Measurements from ENCODE around the gene PDE6A. TPM values are rescaled to one million over a fixed set of nuclear protein-coding genes. Genes with fewer than 3 reads are reported as not detected.

The PDE6A gene
- total RNA-seq, 2 experiments from 2014 or later, result not detected

- Mint-ChIP-seq H3K9me3 (no peaks in the 10 kb centered on the region), H3K27ac (no peak overlapping the region), H3K4me1 (peaks cover 1% of the 10 kb centered on the region), H3K4me3 (no peak overlapping the region), H3K36me3 (ENCODE audit: low read depth) (no peaks in the 10 kb centered on the region), H3K27me3 (no peaks in the 10 kb centered on the region)
- no peak for DNase-seq
- ChIA-PET CTCF (interaction anchor here (0.7 to 2.2 kb wide), 10 partner anchors 13 to 631 kb away, joined by 3 to 9 read pairs (median 3); partner anchors contain the start of genes HMGXB3 and TIGD6), POLR2A (no interaction called here)
These were observed 114.6 kb downstream of the PDE6A start for GRCh38 chr5:149829954-149830353.

- CTCF ChIA-PET, result interaction anchor here (0.6 to 2.1 kb wide), 15 partner anchors 11 to 875 kb away, joined by 3 to 9 read pairs (median 3); no protein-coding TSS in a partner anchor
- Mint-ChIP-seq H3K4me3 (no peak overlapping the region), H3K27me3 (no peaks in the 10 kb centered on the region), H3K4me1 (peaks cover 1% of the 10 kb centered on the region), H3K36me3 (ENCODE audit: low read depth) (no peaks in the 10 kb centered on the region), H3K27ac (no peak overlapping the region), H3K9me3 (no peaks in the 10 kb centered on the region)
- DNase-seq, result peak; percentile 87
- POLR2A ChIA-PET, result no interaction called here
These were observed 116.2 kb downstream of the PDE6A start for GRCh38 chr5:149828161-149829011.

- CTCF ChIA-PET, result interaction anchor here (1.3 to 2.1 kb wide), 7 partner anchors 11 to 171 kb away, joined by 3 to 9 read pairs (median 4); no protein-coding TSS in a partner anchor
- Mint-ChIP-seq H3K27me3 (no peaks in the 10 kb centered on the region), H3K4me1 (peaks cover 1% of the 10 kb centered on the region), H3K36me3 (ENCODE audit: low read depth) (no peaks in the 10 kb centered on the region), H3K4me3 (no peak overlapping the region), H3K9me3 (no peaks in the 10 kb centered on the region), H3K27ac (no peak overlapping the region)
- DNase-seq, result no peak
- POLR2A ChIA-PET, result no interaction called here
These were observed 117.0 kb downstream of the PDE6A start for GRCh38 chr5:149827546-149827945.

- POLR2A ChIA-PET, result no interaction called here
These were observed 117.5 kb downstream of the PDE6A start for GRCh38 chr5:149827086-149827485.

GRCh38 chr5:149826574-149826973, 118.0 kb downstream of the PDE6A start:
- Mint-ChIP-seq H3K4me3 (no peak overlapping the region), H3K36me3 (ENCODE audit: low read depth) (no peaks in the 10 kb centered on the region), H3K9me3 (no peaks in the 10 kb centered on the region), H3K27me3 (no peaks in the 10 kb centered on the region), H3K27ac (no peak overlapping the region), H3K4me1 (peaks cover 1% of the 10 kb centered on the region)
- DNase-seq, result no peak
- CTCF ChIA-PET, result interaction anchor here (1.1 to 2.4 kb wide), 6 partner anchors 10 to 286 kb away, joined by 3 to 7 read pairs (median 4); no protein-coding TSS in a partner anchor
- POLR2A ChIA-PET, result no interaction called here

More at GRCh38 chr5:149827086-149827485, 117.5 kb downstream of the PDE6A start:
- CTCF ChIA-PET, result interaction anchor here (1.2 to 2.1 kb wide), 6 partner anchors 10 to 185 kb away, joined by 3 to 9 read pairs (median 4); no protein-coding TSS in a partner anchor
- Mint-ChIP-seq H3K36me3 (ENCODE audit: low read depth) (no peaks in the 10 kb centered on the region), H3K9me3 (no peaks in the 10 kb centered on the region), H3K27ac (no peak overlapping the region), H3K27me3 (no peaks in the 10 kb centered on the region), H3K4me3 (no peak overlapping the region), H3K4me1 (peaks cover 1% of the 10 kb centered on the region)
- no peak for DNase-seq

- POLR2A ChIA-PET, result no interaction called here
- Mint-ChIP-seq H3K4me1 (peaks cover 1% of the 10 kb centered on the region), H3K4me3 (no peak overlapping the region), H3K27me3 (no peaks in the 10 kb centered on the region), H3K9me3 (no peaks in the 10 kb centered on the region), H3K27ac (no peak overlapping the region), H3K36me3 (ENCODE audit: low read depth) (no peaks in the 10 kb centered on the region)
- DNase-seq, result no peak
- CTCF ChIA-PET, result interaction anchor here (0.7 to 2.4 kb wide), 3 partner anchors 14 to 188 kb away, joined by 3 to 7 read pairs (median 3); no protein-coding TSS in a partner anchor
These were observed 119.7 kb downstream of the PDE6A start for GRCh38 chr5:149824846-149825245.

GRCh38 chr5:149824120-149824519, 120.5 kb downstream of the PDE6A start:
- Mint-ChIP-seq H3K9me3 (no peaks in the 10 kb centered on the region), H3K4me3 (no peak overlapping the region), H3K27me3 (no peaks in the 10 kb centered on the region), H3K27ac (no peak overlapping the region), H3K4me1 (peaks cover 1% of the 10 kb centered on the region), H3K36me3 (ENCODE audit: low read depth) (no peaks in the 10 kb centered on the region)
- POLR2A ChIA-PET, result no interaction called here
- CTCF ChIA-PET, result interaction anchor here (0.7 to 2.4 kb wide), 2 partner anchors 13 to 187 kb away, joined by 3 to 7 read pairs; no protein-coding TSS in a partner anchor
- DNase-seq, result no peak

GRCh38 chr5:149823375-149823774, 121.2 kb downstream of the PDE6A start:
- Mint-ChIP-seq H3K27ac (no peak overlapping the region), H3K4me3 (no peak overlapping the region), H3K9me3 (no peaks in the 10 kb centered on the region), H3K36me3 (ENCODE audit: low read depth) (no peaks in the 10 kb centered on the region), H3K4me1 (no peaks in the 10 kb centered on the region), H3K27me3 (no peaks in the 10 kb centered on the region)
- ChIA-PET POLR2A (no interaction called here), CTCF (interaction anchor here (0.6 to 2.2 kb wide), 3 partner anchors 12 to 205 kb away, joined by 3 to 5 read pairs (median 3); no protein-coding TSS in a partner anchor)
- DNase-seq, result no peak

- DNase-seq, result no peak
- Mint-ChIP-seq H3K4me3 (no peak overlapping the region), H3K27me3 (no peaks in the 10 kb centered on the region), H3K9me3 (no peaks in the 10 kb centered on the region), H3K27ac (no peak overlapping the region), H3K4me1 (no peaks in the 10 kb centered on the region), H3K36me3 (ENCODE audit: low read depth) (no peaks in the 10 kb centered on the region)
- CTCF ChIA-PET, result interaction anchor here (0.7 to 2.2 kb wide), 5 partner anchors 16 to 291 kb away, joined by 3 to 5 read pairs (median 3); no protein-coding TSS in a partner anchor
- POLR2A ChIA-PET, result no interaction called here
These were observed 122.3 kb downstream of the PDE6A start for GRCh38 chr5:149822301-149822700.

- DNase-seq, result no peak
- Mint-ChIP-seq H3K9me3 (no peaks in the 10 kb centered on the region), H3K4me1 (no peaks in the 10 kb centered on the region), H3K36me3 (ENCODE audit: low read depth) (no peaks in the 10 kb centered on the region), H3K27me3 (no peaks in the 10 kb centered on the region), H3K27ac (no peak overlapping the region), H3K4me3 (no peak overlapping the region)
- POLR2A ChIA-PET, result no interaction called here
- CTCF ChIA-PET, result interaction anchor here (0.8 to 2.2 kb wide), 9 partner anchors 10 to 202 kb away, joined by 3 to 7 read pairs (median 4); no protein-coding TSS in a partner anchor
These were observed 123.8 kb downstream of the PDE6A start for GRCh38 chr5:149820536-149821510.

GRCh38 chr5:149820012-149820411, 124.6 kb downstream of the PDE6A start:
- Mint-ChIP-seq H3K36me3 (ENCODE audit: low read depth) (no peaks in the 10 kb centered on the region), H3K4me1 (no peaks in the 10 kb centered on the region), H3K27ac (no peak overlapping the region), H3K9me3 (no peaks in the 10 kb centered on the region), H3K4me3 (no peak overlapping the region), H3K27me3 (no peaks in the 10 kb centered on the region)
- POLR2A ChIA-PET, result no interaction called here
- DNase-seq, result no peak
- CTCF ChIA-PET, result interaction anchor here (0.6 to 1.7 kb wide), 6 partner anchors 11 to 198 kb away, joined by 3 to 7 read pairs (median 3); no protein-coding TSS in a partner anchor

- no peak overlapping the region for H3K4me3 Mint-ChIP-seq
- no peaks in the 10 kb centered on the region for H3K9me3 Mint-ChIP-seq
- no peak for DNase-seq
- no peaks in the 10 kb centered on the region for H3K36me3 Mint-ChIP-seq (ENCODE audit: low read depth)
- no peak overlapping the region for H3K27ac Mint-ChIP-seq
- ChIA-PET POLR2A (no interaction called here), CTCF (no interaction called here)
- H3K4me1 Mint-ChIP-seq, result no peaks in the 10 kb centered on the region
- H3K27me3 Mint-ChIP-seq, result no peaks in the 10 kb centered on the region
These were observed 126.5 kb downstream of the PDE6A start for GRCh38 chr5:149818116-149818515.
